Neuron (in vitro differentiated cells): Measurements from ENCODE around the gene OR5I1.
"Not testable (repeated sequence)": the region's sequence is repeated elsewhere in the genome, so short reads cannot be mapped to it uniquely, and the experiment has no call there.

Source experiments
- H2AFZ ChIP-seq: one replicate; pipeline ENCODE4 v1.6.1; 2013; ENCODE audit warnings: low read depth, mild to moderate bottlenecking, inconsistent platforms, low read length, moderate library complexity
- H3K27me3 ChIP-seq: one replicate; pipeline ENCODE4 v1.6.1; 2013; ENCODE audit warnings: low read length; ENCODE audit not compliant: insufficient read depth
- H3K36me3 ChIP-seq: one replicate; pipeline ENCODE4 v1.6.1; 2013; ENCODE audit warnings: low read length; ENCODE audit not compliant: insufficient read depth
- H3K4me1 ChIP-seq: one replicate; pipeline ENCODE4 v1.6.1; 2013; ENCODE audit warnings: low read length; ENCODE audit not compliant: insufficient read depth
- H3K4me3 ChIP-seq: 2 replicates; pipeline ENCODE4 v1.5.1; 2013; ENCODE audit warnings: mild to moderate bottlenecking, low read length, moderate library complexity
- H3K9me3 ChIP-seq: one replicate; pipeline ENCODE4 v1.6.1; 2013; ENCODE audit warnings: low read length

OR5I1 gene

DNA sequence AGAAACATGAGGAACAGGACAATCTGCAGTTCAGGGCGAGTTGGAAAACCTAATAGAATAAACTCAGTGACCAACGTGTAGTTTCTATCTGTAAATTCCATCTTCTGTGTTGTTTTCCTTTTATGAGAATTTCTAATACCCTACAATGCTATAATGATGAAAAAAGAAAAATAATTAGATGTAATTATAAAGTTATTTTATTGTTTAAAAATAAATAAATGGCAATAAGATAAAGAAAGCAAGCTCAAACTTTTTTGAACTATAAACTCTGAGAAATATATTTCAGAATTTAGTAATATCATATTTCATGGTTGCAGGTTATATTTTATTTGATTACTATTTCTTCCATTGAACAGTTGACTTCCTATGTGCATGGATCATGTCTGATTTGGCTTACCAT, at the start of gene OR5I1:
Gene OR5I1 (minus strand): TSS at position 101 of the 400 bp plus-strand sequence. CDS start 0 bp downstream, at position 101.
- Histone ChIP-seq H3K9me3 (no peaks in the 10 kb centered on the region), H3K36me3 (no peaks in the 10 kb centered on the region), H2AFZ (no peak within 1 kb of the TSS), H3K4me1 (no peaks in the 10 kb centered on the region), H3K4me3 (no peak within 1 kb of the TSS), H3K27me3 (no peaks in the 10 kb centered on the region)

DNA sequence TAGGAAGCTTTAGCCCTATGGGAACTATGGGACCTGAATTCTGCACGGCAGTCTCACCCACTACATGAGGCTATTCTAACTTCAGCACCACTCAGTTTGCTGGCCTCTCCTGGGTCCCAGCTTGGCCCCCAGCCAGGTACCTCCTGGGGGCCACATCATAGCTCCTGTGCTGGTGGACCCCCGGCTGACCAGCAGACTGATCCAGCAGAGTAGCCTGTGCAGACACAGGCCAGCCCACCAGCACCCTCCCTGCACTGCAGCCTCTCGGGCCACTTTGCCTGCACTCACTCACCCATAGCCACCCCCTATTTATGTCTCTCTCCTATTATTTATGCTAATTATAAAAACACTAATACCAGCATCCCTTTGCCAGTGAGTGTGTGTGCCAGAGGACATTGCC, 34.7 kb upstream of the OR5I1 start:
- no peaks in the 10 kb centered on the region for H3K4me1 ChIP-seq
- H3K36me3 ChIP-seq: no peaks in the 10 kb centered on the region
- H2AFZ ChIP-seq: no peak overlapping the region
- no peaks in the 10 kb centered on the region for H3K27me3 ChIP-seq
- H3K9me3 ChIP-seq: no peaks in the 10 kb centered on the region
- no peak overlapping the region for H3K4me3 ChIP-seq

DNA sequence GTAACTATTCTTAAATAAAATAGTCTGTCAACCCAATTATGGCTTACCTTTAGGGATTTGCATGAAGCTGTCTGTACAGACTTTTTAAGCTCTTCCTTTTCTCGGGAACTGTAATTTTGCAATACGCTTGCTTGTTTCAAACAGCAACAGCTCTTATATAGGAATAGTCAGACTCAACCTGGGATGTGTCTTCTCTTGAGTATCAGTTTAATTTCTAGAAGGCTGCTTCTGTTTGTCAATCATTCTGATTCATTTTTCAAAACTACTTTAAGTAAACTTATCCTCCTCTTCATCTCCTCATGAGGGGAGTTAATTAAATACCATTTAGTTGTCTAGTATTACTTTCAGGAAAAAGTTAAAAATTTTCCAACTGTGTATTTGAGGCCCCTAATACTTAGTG, 33.6 kb upstream of the OR5I1 start, which contains the start of gene OR10AG1:
Gene OR10AG1 (minus strand): TSS at position 101 of the 400 bp plus-strand sequence. CDS start 38 bp downstream, at position 63.
- H3K9me3 ChIP-seq: no peaks in the 10 kb centered on the region
- H3K4me1 ChIP-seq: no peaks in the 10 kb centered on the region
- no peak within 1 kb of the TSS for H2AFZ ChIP-seq
- H3K36me3 ChIP-seq: no peaks in the 10 kb centered on the region
- H3K4me3 ChIP-seq: no peak within 1 kb of the TSS
- H3K27me3 ChIP-seq: no peaks in the 10 kb centered on the region

DNA sequence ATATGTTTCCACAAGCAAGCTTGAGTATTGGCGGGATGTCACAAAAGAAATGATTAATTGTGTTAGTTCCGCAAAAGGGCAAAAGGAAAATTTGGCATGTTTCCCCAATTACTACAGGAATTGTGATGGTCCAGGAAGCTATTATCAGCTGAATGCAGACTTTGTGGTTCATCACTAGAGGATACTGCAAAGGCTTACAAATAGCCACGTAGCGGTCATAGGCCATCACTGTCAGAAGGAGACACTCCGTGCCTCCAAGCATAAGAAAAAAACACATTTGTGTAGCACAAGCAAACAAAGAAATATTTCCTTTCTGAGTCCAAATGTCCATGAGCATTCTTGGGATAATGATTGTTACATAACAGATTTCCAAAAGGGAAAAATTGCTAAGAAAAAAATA, 31.7 kb upstream of the OR5I1 start:
- Histone ChIP-seq H3K4me3 (no peak overlapping the region), H2AFZ (no peak overlapping the region), H3K9me3 (no peaks in the 10 kb centered on the region), H3K36me3 (no peaks in the 10 kb centered on the region), H3K4me1 (no peaks in the 10 kb centered on the region), H3K27me3 (no peaks in the 10 kb centered on the region)

DNA sequence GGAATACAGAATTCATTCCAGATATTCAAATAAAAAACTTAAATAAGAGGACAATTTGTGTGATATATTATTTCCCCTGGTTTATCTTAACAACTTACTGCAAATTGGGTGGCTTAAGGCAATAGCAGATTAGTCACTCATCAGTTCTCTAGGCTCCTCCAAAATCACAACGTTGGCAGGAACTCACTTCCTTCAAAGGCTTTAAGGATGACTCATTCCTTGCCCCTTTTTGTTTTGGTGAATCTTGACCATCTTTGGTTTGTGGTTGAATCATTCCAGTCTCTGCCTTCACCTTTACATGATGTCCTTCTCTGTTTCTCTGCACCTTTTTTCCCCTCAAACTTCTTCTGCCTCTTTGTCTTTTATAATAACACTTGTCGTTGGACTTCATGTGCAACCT, 30.2 kb upstream of the OR5I1 start:
- Histone ChIP-seq H3K27me3 (no peaks in the 10 kb centered on the region), H3K36me3 (no peaks in the 10 kb centered on the region), H3K4me3 (no peak overlapping the region), H3K9me3 (no peaks in the 10 kb centered on the region), H3K4me1 (no peaks in the 10 kb centered on the region), H2AFZ (no peak overlapping the region)

DNA sequence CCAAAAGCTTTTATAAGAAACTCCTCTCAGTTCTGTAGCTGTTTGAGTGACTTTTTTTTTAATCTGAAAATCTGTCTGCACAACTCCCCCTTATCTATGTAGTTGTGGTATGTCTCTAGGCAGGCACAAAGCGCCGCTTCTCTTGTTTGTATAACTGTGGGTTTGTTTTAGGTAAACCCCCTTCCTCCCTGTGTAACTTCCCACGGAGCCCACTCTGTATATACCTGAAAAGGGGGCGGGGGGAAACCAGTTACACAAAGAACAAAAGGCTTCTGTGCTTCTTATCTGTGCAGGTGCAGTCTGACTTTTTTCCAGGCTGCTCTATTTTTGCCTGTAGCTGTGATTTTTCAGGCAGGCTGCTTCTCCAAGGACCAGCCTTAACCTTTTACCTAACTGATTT, 20.3 kb upstream of the OR5I1 start:
- Histone ChIP-seq H2AFZ (no peak overlapping the region), H3K36me3 (no peaks in the 10 kb centered on the region), H3K4me1 (no peaks in the 10 kb centered on the region), H3K27me3 (no peaks in the 10 kb centered on the region), H3K4me3 (no peak overlapping the region), H3K9me3 (no peaks in the 10 kb centered on the region)

DNA sequence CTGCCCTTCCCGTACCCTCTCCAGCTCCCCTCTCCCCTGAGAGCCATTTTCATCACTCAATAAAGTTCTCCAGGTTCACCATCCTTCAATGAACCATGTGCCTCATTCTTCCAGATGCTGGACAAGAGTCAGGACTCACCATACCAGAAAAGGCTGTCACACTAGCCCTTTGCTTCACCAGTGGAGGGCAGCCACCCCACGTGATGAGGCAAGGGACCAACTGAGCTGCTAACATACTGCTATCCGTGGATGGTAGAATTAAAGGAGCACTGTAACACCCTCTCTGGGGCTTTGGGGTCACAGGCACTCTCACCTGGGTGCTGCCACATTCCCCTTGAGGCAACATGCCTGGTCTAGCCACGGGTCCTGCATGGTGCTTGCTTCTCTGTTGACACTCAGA, 13.1 kb upstream of the OR5I1 start:
- Histone ChIP-seq H3K27me3 (no peaks in the 10 kb centered on the region), H3K4me3 (no peak overlapping the region), H2AFZ (no peak overlapping the region), H3K4me1 (no peaks in the 10 kb centered on the region), H3K36me3 (no peaks in the 10 kb centered on the region), H3K9me3 (no peaks in the 10 kb centered on the region)

DNA sequence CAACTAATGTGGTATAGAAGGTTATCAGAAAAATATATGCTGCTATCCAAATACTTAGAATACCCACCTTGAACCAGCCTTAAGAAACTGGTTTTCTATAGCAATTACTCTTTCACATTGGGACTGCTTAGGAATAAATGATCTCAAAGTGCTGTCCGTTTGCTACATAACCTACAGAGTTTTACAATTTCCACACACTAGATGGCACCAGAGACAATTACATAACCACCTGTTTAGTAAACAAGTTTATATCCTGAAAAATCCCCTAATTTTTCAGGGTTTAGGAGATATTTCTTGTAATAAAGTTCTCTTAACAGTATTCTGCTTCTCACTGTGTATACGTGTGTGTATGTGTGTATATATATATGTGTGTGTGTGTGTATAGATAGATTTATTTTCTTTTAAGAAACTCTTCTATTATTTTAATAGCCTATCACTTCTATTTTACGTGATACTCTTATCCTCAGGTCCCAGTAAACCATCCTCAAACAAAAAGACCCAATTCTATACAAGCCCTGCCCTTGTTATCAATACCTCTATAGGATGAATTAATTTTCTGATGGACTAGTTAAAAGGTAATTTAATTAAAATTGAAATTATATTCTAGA, 6.7 kb upstream of the OR5I1 start:
- Histone ChIP-seq H2AFZ (no peak overlapping the region), H3K36me3 (no peaks in the 10 kb centered on the region), H3K4me3 (no peak overlapping the region), H3K4me1 (no peaks in the 10 kb centered on the region), H3K27me3 (no peaks in the 10 kb centered on the region), H3K9me3 (no peaks in the 10 kb centered on the region)

DNA sequence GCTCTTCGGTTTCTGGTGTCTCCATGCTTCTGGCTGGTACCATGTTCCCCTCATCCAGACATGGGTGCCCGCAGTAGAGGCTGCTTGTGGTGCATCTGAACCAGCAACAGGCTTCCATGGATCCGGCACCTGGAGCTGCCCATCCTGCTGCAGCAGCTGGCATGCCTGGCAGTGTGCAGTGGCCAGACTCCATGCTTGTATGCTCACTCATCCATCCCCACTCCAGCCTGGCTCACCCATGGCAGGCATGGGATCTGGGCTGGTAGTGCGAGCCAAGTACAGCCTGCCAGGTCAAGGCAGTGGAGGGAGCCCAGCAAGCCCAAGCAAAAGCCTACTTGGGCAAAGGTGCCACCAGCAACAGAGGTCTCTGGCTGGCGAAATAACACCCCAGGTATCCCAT, 15.7 kb downstream of the OR5I1 start:
- no peaks in the 10 kb centered on the region for H3K27me3 ChIP-seq
- H3K36me3 ChIP-seq: no peaks in the 10 kb centered on the region
- no peak overlapping the region for H2AFZ ChIP-seq

DNA sequence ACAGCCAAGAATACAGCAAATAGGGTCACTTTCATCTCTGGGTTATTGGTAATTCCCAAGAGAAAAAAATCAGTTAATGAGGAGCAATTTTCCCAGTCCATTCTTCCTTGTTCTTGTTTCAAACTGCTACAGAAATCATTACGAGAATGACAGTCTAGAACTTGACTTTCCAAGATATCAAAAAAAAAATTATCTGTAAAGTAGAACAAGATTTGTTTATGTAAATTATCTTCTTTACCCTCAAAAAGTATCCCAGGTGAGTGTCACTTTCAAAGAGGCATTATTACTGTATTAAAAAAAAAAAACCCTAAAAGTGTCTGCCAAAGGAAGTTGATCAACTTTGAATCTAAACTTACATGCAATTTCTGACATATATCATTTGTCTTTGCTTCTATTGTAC, 21.7 kb downstream of the OR5I1 start, which contains the start of gene OR5W2:
Gene OR5W2 (minus strand): TSS at position 101 of the 400 bp plus-strand sequence. CDS start 0 bp downstream, at position 101.
- Histone ChIP-seq H3K9me3 (no peaks in the 10 kb centered on the region), H3K4me3 (no peak within 1 kb of the TSS), H3K4me1 (no peaks in the 10 kb centered on the region), H3K27me3 (no peaks in the 10 kb centered on the region), H3K36me3 (no peaks in the 10 kb centered on the region), H2AFZ (no peak within 1 kb of the TSS)

More for the DNA sequence above, 15.7 kb downstream of the OR5I1 start:
- H3K4me1 ChIP-seq: no peaks in the 10 kb centered on the region
- no peak overlapping the region for H3K4me3 ChIP-seq
- H3K9me3 ChIP-seq: no peaks in the 10 kb centered on the region

DNA sequence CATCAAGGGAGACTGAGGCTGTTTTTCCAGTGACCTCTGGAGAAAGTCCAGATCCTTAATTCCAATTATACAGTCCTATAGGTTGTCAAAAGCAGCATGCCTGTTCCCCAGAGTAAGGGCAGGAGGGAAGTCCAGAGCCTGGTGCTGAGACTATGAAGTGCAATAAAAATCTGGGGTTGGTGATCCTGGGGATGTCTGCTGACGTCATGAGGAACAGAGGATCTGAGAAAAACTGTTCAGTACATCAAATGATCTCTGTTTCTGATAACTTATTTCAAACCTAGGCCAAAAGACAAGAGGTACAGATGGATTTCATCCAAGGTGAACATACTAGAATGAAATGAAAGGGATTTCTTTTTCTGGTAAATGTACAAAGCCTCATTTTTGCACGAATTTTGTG, 33.9 kb downstream of the OR5I1 start:
- Histone ChIP-seq H3K36me3 (no peaks in the 10 kb centered on the region), H3K27me3 (no peaks in the 10 kb centered on the region), H3K4me3 (no peak overlapping the region), H3K4me1 (no peaks in the 10 kb centered on the region), H3K9me3 (no peaks in the 10 kb centered on the region), H2AFZ (no peak overlapping the region)

DNA sequence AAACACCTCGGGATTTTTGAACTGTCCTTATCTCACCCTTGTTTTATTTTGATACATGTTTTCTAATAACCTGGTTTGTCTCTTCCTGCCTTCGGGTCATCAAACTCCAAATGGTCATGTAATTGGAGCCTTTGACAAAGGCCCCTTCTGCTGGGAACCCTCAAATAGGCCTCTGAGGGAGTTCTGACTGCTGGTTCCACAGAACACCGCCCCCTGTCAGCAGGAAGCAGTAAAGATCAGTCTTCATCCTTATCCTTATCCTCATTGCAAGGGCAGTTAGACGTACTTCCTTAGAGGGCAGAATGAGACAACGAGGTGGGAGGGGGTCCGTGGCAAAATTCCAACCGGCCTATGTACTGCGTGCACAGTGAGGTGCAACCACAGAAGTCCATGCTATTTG, 41.0 kb downstream of the OR5I1 start:
- Histone ChIP-seq H3K4me3 (no peak overlapping the region), H2AFZ (no peak overlapping the region), H3K9me3 (no peaks in the 10 kb centered on the region), H3K27me3 (no peaks in the 10 kb centered on the region), H3K36me3 (no peaks in the 10 kb centered on the region), H3K4me1 (no peaks in the 10 kb centered on the region)

DNA sequence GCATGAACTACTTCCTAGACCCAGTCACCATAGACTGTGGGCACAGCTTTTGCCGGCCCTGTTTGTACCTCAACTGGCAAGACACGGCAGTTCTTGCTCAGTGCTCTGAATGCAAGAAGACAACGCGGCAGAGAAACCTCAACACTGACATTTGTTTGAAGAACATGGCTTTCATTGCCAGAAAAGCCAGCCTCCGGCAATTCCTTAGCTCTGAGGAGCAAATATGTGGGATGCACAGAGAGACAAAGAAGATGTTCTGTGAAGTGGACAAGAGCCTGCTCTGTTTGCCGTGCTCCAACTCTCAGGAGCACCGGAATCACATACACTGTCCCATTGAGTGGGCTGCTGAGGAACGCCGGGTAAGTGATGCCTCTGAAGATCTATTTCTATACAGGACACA, 50.7 kb downstream of the OR5I1 start:
- H3K4me3 ChIP-seq, H3K27me3 ChIP-seq, H2AFZ ChIP-seq, H3K4me1 ChIP-seq, H3K9me3 ChIP-seq, H3K36me3 ChIP-seq: not testable (repeated sequence)
